K562 (cell line): ENCODE results near the gene YOD1. TPM values are rescaled to one million over a fixed set of nuclear protein-coding genes. Genes with fewer than 3 reads are reported as not detected.

Source experiments
- CBFA2T3 ChIP-seq: fragments of 450-650 bp; IDR thresholded peaks from 2 replicates; pipeline ENCODE4 v1.6.1; 2017
- E4F1 ChIP-seq: fragments of 250-450 bp; sonication (Bioruptor Pico); IDR thresholded peaks from 2 replicates; pipeline ENCODE4 v1.5.0; 2021; ENCODE audit warnings: mild to moderate bottlenecking, borderline replicate concordance
- ETS2 ChIP-seq: IDR thresholded peaks from 2 replicates; pipeline ENCODE4 v1.6.1; 2016; ENCODE audit warnings: borderline replicate concordance, missing genetic modification characterization, mild to moderate bottlenecking, moderate library complexity, missing compliant biosample characterization; ENCODE audit not compliant: poor library complexity, severe bottlenecking
- FOS ChIP-seq: IDR thresholded peaks from 3 replicates; pipeline ENCODE4 v1.6.1; 2011; ENCODE audit not compliant: insufficient read length; ENCODE audit errors: extremely low read depth
- GABPB1 ChIP-seq: sonication (generic); formaldehyde crosslinking; IDR thresholded peaks from 2 replicates; pipeline ENCODE4 v1.8.0; 2022; ENCODE audit warnings: mild to moderate bottlenecking, missing genetic modification reagents
- HEY1 ChIP-seq: fragments of 250-450 bp; sonication (Bioruptor Pico); IDR thresholded peaks from 2 replicates; pipeline ENCODE4 v1.5.0; 2020; ENCODE audit warnings: mild to moderate bottlenecking, moderate library complexity, borderline replicate concordance
- KDM1A ChIP-seq, 2 experiments: fragments of 450-650 bp; IDR thresholded peaks; 2 replicates each; pipeline ENCODE4 v1.6.1; 2016; ENCODE audit warnings: mild to moderate bottlenecking in 2 of 2
- KLF10 ChIP-seq: fragments of 250-450 bp; sonication (Bioruptor Pico); IDR thresholded peaks from 2 replicates; pipeline ENCODE4 v1.6.1; 2021; ENCODE audit warnings: matching md5 sums
- POLR2A ChIP-seq: fragments of 450-650 bp; conservative IDR thresholded peaks from 2 replicates; pipeline ENCODE4 v1.6.1; 2016
- SMARCA4 ChIP-seq: fragments of 450-650 bp; IDR thresholded peaks from 2 replicates; pipeline ENCODE4 v1.6.1; 2016
- ZBTB49 ChIP-seq: sonication (generic); formaldehyde crosslinking; IDR thresholded peaks from 2 replicates; pipeline ENCODE4 v1.8.0; 2022; ENCODE audit warnings: missing genetic modification reagents, mild to moderate bottlenecking, borderline replicate concordance
- ZEB2 ChIP-seq: fragments of 450-650 bp; IDR thresholded peaks from 2 replicates; pipeline ENCODE4 v1.6.1; 2016
- ZNF280B ChIP-seq: fragments of 250-450 bp; sonication (Bioruptor Pico); IDR thresholded peaks from 2 replicates; pipeline ENCODE4 v1.5.1; 2021; ENCODE audit warnings: mild to moderate bottlenecking
- polyA plus RNA-seq, 8 experiments: library from polyadenylated mRNA; depleted of rRNA in 4 of 8; stranded (reverse) in 5 of 8; unstranded in 3 of 8; fragments of >200 nt; fragmentation: Nextera tagmentation in 2 of 8; fragmentation: Illumina TruSeq in 1 of 8; extraction: Ambion mirVana in 2 of 8; extraction: Trizol in 1 of 8; gene quantifications; 2 replicates each; pipeline versions ENCODE4 v1.2.1 to v1.2.3, GENCODE V29; 2011 to 2014; ENCODE audit warnings: inconsistent platforms in 1 of 8, missing spikeins in 1 of 8
- total RNA-seq, 7 experiments: library from RNA; depleted of rRNA in 6 of 7; stranded (reverse); fragments of >200 nt in 6 of 7; fragmentation: Illumina TruSeq in 2 of 7; extraction: Trizol in 2 of 7; gene quantifications; 2 replicates each; pipeline versions ENCODE4 v1.2.1 to v1.2.3, GENCODE V29; 2011 to 2021; ENCODE audit warnings: low replicate concordance in 1 of 7
- TF ChIP-seq, protein P1 (sequence below): sonication (generic); formaldehyde crosslinking; IDR thresholded peaks from 2 replicates; pipeline ENCODE4 v1.8.1; 2023; ENCODE audit warnings: missing genetic modification reagents, mild to moderate bottlenecking, borderline replicate concordance
- TF ChIP-seq, protein P2 (sequence below): fragments of 450-650 bp; conservative IDR thresholded peaks from 2 replicates; pipeline ENCODE4 v1.6.1; 2016; ENCODE audit warnings: missing genetic modification characterization, low read depth, mild to moderate bottlenecking, control low read depth, missing compliant biosample characterization

YOD1 gene
- total and polyA plus RNA-seq, 9 of the 15 experiments (the other 6 are each of a cell fraction or from before 2014, with no cell fraction given) = 18.2 to 78.1 (median 46.9) TPM

DNA sequence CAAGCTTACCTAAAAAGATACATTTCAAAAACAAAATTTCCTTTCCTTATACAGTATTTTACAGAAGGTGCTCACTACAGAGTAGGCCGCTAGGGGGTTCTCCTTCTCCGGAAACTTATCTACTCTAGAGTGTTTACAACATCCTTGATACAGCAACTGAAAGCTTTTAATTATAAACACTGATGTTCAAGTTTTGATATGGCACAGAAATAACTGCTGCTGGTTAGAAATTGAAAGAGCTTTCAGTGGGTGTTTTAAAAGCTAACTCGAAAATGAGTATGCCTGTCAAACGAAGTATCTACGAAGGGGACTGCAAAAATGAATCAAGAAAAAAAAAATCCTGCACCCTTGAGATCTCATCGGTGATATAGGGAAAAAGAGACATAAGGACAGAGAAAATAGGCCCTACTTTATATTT is 1.0 kb downstream of the YOD1 start (continued):
- TF ChIP-seq HEY1 (CRISPR knock-in tag) (0 out of 2 replicates have a peak, but pooled peaks have one; percentile 58), ZBTB49 (CRISPR knock-in tag) (no peak), KLF10 (no peak), KDM1A (IDR thresholded peaks at IDR 0.05) (0 out of 4 replicates have a peak, but pooled peaks have one; percentile 45 to 49), ZNF280B (CRISPR knock-in tag) (no peak), CBFA2T3 (no peak), SMARCA4 (peak; percentile 74; the same call in 1 of the 2 replicates), POLR2A (no peak), ETS2 (tag) (no peak), FOS (no peak), E4F1 (CRISPR knock-in tag) (0 out of 2 replicates have a peak, but pooled peaks have one; percentile 42), GABPB1 (CRISPR knock-in tag) (no peak), ZEB2 (0 out of 2 replicates have a peak, but pooled peaks have one; percentile 27)
- TF ChIP-seq, protein P1, sequence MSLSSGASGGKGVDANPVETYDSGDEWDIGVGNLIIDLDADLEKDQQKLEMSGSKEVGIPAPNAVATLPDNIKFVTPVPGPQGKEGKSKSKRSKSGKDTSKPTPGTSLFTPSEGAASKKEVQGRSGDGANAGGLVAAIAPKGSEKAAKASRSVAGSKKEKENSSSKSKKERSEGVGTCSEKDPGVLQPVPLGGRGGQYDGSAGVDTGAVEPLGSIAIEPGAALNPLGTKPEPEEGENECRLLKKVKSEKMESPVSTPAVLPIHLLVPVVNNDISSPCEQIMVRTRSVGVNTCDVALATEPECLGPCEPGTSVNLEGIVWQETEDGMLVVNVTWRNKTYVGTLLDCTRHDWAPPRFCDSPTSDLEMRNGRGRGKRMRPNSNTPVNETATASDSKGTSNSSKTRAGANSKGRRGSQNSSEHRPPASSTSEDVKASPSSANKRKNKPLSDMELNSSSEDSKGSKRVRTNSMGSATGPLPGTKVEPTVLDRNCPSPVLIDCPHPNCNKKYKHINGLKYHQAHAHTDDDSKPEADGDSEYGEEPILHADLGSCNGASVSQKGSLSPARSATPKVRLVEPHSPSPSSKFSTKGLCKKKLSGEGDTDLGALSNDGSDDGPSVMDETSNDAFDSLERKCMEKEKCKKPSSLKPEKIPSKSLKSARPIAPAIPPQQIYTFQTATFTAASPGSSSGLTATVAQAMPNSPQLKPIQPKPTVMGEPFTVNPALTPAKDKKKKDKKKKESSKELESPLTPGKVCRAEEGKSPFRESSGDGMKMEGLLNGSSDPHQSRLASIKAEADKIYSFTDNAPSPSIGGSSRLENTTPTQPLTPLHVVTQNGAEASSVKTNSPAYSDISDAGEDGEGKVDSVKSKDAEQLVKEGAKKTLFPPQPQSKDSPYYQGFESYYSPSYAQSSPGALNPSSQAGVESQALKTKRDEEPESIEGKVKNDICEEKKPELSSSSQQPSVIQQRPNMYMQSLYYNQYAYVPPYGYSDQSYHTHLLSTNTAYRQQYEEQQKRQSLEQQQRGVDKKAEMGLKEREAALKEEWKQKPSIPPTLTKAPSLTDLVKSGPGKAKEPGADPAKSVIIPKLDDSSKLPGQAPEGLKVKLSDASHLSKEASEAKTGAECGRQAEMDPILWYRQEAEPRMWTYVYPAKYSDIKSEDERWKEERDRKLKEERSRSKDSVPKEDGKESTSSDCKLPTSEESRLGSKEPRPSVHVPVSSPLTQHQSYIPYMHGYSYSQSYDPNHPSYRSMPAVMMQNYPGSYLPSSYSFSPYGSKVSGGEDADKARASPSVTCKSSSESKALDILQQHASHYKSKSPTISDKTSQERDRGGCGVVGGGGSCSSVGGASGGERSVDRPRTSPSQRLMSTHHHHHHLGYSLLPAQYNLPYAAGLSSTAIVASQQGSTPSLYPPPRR = no peak
- TF ChIP-seq, protein P2, sequence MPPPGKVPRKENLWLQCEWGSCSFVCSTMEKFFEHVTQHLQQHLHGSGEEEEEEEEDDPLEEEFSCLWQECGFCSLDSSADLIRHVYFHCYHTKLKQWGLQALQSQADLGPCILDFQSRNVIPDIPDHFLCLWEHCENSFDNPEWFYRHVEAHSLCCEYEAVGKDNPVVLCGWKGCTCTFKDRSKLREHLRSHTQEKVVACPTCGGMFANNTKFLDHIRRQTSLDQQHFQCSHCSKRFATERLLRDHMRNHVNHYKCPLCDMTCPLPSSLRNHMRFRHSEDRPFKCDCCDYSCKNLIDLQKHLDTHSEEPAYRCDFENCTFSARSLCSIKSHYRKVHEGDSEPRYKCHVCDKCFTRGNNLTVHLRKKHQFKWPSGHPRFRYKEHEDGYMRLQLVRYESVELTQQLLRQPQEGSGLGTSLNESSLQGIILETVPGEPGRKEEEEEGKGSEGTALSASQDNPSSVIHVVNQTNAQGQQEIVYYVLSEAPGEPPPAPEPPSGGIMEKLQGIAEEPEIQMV = no peak
